Measurements from ENCODE around the gene SART1.
"Not testable (repeated sequence)": the region's sequence is repeated elsewhere in the genome, so short reads cannot be mapped to it uniquely, and the experiment has no call there.

Gene SART1

DNA sequence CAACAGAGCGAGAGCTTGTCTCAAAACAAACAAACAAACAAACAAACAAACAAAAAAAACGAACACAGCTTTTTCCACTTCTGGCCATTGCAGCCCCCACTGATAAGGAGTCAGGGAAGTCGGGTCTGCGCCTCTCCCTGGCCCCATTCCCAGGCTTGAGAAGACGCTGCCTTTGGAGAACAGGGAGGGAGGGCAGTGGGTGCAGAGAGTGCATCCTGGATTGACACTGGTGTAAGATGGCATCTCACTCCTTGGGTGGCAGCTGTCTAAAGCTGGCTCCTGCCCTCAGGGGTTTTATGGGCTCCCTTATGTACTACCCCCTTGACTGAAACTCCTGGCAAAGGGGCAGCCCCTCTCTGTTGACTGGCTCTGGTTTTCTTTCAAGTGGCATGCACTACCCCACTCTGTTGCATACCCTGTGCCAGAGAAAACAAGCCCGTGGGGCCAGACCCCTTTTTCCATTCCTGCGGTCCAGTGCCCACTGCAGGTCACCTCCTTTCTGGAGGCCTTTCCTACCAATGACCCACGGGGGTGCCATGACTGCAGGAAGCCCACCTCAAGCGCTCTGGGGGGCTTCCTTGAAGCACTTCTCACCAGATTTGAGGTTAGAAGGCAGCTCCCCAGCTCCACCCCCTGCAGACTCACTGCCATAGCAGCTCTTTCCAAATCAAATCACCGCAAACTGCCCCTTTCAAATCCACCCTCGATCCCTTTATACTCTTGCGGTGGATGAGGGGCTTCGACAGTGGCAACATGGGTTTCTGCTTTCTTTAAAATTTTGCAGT, 29.6 kb upstream of the SART1 start:
- DNase-seq (ENCODE audit: low spot score): no peak

DNA sequence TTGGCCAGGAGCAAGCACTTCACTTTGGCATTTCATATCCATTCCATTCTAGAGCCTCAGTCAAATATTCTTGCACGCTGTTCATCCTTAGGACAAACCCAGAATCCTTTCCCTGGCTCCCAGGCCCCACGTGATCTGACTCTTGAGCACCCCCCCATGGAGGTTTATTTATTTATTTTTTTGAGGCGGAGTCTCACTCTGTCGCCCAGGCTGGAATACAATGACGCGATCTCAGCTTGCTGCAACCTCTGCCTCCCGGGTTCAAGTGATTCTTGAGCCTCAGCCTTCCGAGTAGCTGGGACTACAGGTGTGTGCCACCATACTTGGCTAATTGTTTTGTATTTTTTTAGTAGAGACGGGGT, 29.0 kb upstream of the SART1 start:
- DNase-seq (ENCODE audit: low spot score): no peak

DNA sequence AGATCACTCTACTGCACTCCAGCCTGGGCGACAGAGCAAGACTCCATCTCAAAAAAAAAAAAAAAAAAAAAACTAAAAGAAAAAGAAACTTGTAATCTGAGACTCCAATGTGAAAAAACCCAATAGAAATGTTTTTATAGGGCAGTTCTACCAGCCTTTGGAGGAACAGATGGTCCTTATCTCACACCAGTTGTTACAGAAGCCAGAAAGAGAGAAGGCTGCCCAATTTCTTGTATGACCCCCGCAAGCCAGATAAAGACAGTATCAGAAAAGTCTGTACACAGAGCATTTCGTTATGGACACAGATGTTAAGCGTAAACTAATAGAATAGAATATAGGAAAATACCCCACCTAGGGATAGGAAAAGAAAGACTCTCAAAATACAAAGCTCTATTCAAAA, 27.5 kb upstream of the SART1 start:
- DNase-seq (ENCODE audit: low spot score): no peak

DNA sequence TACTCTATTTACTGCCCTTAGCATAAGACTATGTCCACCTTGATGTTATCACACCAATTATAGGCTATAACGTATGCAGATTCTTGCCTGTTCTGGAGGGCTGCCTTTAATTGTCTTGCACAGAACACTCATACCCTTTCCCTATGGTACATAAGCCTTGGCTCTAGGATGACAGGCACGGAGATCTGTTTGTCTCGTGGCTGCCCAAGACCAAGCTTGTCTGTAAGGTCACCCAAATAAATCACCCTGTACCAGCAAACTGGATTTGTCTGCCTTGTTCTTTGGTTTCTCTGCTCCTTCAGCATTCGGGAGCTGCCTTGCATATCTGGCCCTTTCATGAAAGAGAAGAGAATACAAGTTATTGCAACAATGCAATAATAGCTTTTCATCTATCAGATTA, 23.8 kb upstream of the SART1 start:
- DNase-seq (ENCODE audit: low spot score): no peak

DNA sequence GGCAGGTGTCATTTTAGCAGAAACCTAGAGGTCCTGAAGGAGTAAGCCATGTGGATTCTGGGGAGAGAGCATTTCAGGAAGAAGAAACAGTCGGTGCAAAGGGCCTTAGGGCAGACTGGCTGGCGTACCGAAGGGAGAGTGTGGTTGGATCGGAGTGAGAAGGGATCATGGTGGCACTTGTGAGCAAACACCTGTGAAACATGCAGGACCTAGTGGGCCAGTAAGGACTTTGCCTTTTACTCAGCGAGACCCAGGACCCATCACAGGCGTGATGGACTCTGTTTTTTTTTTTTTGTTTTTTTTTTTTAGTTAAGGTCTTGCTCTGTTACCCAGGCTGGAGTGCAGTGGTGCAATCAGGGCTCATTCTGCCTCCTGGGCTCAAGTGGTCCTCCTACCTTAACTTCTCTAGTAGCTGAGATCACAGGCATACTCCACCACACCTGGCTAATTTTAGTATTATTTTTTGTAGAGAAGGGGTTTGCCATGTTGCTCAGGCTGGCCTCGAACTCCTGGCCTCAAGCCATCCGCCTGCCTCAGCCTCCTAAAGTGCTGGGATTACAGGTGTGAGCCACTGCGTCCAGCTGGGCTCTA, 19.7 kb upstream of the SART1 start:
- DNase-seq (ENCODE audit: low spot score): no peak

DNA sequence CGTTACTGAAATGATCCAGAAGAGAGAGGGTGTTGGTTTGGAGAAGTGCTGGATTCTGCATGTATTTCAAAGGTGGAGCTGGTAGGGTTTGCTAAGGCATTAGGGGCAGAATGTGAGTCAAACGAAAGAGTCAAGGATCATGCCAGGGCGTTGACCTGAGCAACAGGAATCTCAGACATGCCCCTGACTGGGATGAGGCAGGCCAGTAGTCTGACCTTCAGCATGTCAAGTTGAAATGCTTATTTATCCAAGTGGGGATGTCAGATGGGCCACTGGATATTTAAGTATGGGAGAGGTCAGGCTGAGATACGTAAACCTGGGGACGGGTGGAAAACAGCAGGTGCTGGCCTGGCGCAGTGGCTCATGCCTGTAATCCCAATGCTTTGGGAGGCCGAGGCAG, 19.0 kb upstream of the SART1 start:
- DNase-seq (ENCODE audit: low spot score): no peak

DNA sequence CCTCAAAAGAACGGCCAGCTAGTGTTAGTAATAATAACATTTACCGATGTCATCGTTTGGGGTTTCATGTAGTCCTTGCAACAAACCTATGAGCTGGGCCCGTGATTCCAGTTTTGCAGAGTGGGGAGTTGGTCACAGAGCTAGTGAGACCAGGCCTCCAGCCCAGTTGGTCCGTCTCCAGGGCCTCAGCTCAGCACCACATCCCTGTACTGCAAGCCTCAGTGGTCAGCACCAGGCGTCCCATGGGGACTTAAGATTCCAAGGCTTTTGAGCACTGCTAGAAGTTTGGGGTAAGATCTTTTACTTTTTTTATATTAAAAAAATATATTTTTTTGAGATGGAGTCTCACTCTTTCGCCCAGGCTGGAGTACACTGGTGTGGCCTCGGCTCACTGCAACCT, 17.3 kb upstream of the SART1 start:
- no peak for DNase-seq (ENCODE audit: low spot score)

DNA sequence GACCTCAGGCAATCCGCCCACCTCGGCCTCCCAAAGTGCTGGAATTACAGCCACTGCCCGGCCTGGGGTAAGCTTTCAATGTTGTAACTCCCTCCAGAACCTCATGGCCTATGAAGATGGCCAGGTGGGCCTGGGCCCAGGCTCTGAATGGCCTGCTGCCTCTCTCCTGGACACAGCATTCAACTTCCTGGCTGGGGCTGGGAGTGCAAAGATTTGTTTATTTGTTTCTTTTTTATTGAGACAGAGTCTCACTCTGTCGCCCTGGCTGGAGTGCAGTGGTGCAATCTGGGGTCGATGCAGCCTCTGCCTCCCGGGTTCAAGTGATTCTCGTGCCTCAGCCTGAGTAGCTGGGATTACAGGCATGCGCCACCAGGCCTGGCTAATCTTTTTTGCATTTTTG, 16.8 kb upstream of the SART1 start:
- no peak for DNase-seq (ENCODE audit: low spot score)

DNA sequence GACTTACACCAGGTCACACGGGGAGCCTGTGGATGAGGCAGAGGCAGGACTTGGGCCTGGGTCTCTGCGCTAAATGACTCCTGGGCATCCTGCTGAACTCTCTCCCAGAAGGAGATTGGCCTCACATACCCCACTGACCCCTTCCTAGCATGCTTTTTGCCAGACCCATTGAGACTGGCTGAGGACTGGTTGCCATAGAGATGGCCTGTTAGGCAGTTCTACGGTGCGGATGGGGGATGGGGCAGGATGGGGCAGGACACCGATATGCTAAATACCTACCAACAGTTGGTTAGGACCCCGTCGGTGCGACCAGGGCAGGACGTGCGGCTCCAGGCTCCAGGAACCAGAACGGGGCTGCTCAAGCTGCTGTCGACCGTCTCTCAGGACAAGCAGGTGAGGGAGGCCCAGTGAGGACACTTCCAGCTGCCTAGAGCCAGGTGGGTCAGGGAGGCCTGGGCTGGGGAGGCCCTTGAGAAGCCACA, 16.1 kb upstream of the SART1 start, which contains the start of gene TSGA10IP:
Gene TSGA10IP, plus strand, starts transcription at position 51 of the 482 bp plus-strand sequence. Its CDS starts 196 bp downstream, at position 247.
- DNase-seq (ENCODE audit: low spot score): no peak

DNA sequence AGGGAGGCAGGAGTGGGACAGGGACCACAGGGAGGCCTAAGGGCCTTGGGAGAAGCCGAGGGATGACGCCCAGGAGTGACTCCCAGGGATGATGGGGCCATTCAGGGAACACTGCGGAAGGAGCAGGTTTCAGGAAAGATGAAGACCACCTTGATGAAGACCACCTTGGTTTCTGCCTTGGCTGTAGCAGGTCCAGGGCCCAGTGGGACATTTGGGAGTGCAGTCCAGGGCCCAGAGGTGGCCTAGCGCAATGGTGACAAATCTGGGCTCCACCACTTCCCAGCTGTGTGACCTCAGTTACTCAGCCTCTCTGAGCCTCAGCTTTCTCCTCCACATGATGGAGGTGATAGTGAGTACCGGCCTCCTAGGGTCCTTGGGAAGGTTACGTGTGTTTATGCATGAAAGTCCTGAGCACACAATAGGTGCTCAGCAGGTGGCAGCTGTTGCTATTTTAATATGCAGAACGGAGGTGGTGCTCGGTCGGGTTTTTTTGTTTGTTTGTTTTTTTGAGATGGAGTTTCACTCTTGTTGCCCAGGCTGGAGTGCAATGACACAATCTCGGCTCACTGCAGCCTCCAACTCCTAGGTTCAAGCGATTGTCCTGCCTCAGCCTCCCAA, 15.5 kb upstream of the SART1 start:
- no peak for DNase-seq (ENCODE audit: low spot score)

DNA sequence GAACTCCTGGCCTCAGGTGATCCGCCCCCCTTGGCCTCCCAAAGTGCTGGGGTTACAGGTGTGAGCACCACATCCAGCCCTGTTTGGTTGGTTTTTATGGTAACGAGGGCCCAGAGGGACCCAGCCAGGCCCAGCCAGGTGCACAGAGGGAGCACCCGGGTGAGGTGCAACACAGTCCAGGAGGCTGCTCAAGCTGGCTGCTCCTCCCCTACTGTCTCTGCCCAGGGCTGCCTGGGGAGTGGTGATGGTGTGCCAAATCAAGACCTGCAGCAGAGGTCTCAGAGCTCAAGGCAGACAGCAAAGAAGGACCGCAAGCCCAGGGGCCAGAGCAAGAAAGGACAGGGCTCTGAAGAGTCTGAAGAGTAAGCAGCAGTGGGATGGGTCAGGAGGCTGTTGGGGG, 14.9 kb upstream of the SART1 start:
- no peak for DNase-seq (ENCODE audit: low spot score)

DNA sequence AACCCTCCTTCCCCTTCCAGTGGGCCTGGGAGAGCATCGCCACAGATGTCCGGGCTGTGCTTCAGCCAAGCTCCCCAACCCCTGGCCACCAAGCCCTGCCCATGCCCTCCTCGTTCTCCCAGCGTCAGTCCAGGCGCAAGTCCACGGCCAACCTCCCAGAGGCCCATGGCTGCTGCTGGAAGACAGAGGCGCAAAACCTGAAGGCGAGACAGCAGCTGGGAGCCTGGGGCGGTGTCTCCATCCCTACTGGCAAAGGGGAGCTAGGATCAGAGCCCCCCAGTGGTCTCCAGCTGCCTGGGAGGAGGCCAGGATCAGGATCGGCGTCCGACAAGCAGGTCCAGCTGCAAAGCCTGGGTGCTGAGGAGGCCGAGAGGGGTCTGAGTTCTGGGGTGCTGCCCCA, 14.4 kb upstream of the SART1 start:
- no peak for DNase-seq (ENCODE audit: low spot score)

DNA sequence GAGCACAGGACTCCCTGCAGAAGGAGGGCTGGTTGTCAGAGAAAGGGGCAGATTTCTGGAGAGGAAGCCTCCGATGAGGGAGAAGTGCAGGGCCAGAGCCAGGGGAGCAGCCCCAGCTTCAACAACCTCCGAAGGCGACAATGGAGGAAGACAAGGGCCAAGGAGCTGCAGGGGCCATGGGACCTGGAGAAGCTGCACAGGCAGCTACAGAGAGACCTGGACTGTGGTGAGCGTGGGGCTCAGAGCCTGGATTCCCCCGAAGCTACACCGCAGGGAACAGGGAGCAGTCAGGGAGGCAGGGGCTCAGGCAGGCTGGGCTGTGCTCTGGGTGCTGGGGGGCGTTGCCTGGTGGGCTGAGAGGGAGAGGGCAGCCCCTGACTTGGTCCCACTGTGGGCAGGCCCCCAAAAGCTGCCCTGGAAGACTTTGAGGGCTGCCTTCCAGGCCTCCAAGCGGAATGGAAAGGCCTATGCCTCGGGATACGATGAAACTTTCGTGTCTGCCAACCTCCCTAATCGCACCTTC, 13.9 kb upstream of the SART1 start:
- no peak for DNase-seq (ENCODE audit: low spot score)

DNA sequence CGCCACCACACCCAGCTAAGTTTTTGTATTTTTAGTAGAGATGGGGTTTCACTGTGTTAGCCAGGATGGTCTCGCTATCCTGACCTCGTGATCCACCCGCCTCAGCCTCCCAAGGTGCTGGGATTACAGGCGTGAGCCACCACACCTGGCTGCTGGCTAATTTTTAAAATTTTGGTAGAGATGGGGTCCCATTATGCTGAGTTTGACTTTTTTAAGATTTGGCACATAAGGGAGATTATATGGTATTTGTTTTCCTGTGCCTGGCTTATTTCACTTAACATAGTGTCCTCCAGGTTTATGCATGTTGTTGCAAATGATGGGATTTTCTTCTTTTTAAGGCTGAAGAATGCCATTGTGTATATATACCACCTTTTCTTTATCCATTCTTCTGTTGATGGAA, 10.8 kb upstream of the SART1 start:
- DNase-seq (ENCODE audit: low spot score): not testable (repeated sequence)

DNA sequence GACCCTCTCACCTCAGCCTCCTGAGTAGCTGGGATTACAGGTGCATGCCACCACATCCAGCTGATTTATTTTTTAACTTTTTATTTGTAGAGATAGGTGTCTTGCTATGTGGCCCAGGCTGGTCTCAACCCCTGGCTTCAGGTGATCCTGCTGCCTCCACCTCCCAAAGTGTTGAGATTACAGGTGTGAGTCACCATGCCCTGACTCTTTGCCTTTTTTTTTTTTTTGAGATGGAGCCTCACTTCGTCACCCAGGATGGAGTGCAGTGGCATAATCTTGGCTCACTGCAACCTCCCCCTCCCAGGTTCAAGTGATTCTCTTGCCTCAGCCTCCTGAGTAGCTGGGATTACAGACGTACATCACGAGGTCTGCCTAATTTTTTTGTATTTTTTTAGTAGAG, 9.9 kb upstream of the SART1 start:
- not testable (repeated sequence) for DNase-seq (ENCODE audit: low spot score)

DNA sequence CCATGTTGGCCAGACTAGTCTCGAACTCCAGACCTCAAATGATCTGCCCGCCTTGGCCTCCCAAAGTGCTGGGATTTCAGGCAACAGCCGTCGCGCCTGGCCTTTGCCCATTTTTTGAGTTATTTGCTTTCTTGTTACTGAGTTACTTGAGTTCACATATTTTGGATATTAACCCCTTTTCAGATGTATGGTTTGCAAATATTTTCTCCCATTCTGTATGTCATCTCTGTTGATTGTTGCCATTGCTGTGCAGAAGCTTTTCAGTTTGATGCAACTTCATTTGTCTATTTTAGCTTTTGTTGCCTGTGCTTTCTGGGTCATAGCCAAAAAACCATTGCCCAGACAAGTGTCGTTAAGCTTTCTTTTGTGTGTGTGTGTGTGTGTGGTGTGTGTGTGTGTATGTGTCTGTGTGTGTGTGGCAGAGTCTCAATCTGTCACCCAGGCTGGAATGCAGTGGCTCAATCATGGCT, 9.4 kb upstream of the SART1 start:
- no peak for DNase-seq (ENCODE audit: low spot score)

DNA sequence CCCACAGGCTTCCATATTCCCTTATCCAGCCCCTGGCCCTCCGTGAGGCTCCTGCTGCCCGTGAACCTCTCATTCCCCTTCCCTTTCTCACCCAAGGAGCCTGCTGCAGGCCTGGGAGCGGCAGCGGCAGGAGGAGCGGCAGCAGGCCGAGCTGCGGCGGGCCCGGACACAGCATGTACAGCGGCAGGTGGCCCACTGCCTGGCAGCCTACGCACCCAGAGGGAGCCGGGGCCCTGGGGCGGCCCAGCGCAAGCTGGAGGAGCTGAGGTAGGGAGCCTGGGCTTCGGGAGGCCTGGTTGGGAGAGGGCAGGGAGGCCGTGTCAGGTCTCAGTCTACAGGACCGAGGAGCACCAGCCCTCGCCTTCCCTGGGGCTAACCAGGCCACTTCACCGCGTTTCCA, 8.1 kb upstream of the SART1 start:
- DNase-seq (ENCODE audit: low spot score): no peak

DNA sequence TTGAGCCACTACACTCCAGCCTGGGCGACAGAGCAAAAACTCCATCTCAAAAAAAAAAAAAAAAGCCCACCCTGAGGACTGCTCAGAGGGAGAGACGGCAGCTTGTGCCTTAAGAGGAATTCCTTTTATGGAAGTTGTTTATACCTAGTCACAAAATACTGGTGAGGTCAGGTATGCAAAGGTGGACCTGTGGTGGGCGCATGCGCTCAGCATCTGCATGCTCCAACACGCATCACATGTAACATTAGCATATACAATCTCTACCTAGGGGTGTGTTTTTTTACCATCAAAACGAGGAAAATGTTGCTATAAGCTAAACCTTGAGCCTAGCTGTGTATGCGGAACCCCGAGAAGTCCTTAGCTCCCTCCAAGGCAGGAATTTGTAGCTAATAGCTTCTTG, 6.8 kb upstream of the SART1 start:
- DNase-seq (ENCODE audit: low spot score): no peak

DNA sequence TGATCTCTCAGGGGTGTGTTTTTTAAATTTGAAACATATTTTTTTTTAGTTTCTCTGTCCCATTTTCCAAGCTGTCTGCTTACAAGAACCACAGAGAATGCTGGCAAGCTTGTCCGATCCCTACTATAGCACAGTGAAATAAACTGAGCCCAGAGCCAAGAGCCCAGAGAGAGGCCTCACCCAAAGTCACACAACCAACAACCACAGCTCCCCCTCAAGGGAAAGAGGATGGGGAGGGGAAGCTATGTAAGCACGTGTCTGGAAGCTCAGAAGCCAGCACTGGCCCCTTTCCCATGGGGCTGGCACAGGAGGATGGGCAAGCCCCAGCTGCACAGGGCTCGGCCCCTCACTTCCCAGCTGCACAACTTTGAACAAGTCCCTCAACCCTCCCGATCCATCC, 3.2 kb upstream of the SART1 start:
- DNase-seq (ENCODE audit: low spot score): no peak

DNA sequence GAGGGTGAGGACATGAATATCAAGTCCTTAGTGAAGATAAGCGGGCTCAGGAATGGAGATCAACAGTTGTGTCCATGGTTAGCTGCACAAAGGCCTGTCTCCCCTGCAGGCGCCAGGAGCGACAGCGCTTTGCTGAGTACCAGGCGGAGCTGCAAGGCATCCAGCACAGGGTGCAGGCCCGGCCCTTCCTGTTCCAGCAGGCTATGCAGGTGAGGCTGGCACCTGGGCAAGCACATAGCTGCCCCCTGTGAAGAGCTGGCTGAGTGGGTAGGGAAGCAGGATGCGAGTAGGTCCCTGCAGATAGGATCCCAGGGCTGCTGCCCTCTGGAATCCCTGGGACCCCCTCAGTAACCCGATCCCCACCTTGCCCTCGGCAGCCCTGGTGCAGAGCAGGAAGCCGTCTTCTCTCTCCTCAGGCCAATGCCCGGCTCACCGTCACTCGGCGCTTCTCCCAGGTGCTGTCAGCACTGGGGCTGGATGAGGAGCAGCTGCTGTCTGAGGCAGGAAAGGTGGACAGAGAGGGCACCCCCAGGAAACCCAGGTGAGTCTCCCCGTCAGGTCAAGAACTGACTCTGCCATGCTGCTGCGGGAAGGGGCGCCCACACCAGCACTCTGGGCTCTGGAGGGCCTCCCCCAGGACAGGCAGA, 2.6 kb upstream of the SART1 start:
- DNase-seq (ENCODE audit: low spot score): no peak

DNA sequence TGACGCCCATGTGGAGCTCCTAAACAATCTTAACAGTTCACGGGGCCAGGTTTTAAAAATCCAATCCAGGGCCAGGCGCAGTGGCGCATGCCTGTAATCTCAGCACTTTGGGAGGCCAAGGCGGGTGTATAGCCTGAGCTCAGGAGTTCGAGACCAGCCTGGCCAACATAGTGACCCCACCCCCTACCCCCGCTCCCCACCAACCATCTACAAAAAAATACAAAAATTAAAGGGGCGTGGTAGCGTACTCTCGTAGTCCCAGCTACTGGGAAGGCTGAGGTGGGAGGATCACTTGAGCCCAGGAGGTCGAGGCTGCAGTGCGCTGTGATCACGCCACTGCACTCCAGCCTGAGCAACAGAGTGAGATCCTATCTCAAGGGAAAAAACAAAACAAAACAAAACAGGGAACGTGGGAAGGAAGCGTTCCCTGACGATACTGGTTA, 689 bp upstream of the SART1 start:
- DNase-seq (ENCODE audit: low spot score): no peak

DNA sequence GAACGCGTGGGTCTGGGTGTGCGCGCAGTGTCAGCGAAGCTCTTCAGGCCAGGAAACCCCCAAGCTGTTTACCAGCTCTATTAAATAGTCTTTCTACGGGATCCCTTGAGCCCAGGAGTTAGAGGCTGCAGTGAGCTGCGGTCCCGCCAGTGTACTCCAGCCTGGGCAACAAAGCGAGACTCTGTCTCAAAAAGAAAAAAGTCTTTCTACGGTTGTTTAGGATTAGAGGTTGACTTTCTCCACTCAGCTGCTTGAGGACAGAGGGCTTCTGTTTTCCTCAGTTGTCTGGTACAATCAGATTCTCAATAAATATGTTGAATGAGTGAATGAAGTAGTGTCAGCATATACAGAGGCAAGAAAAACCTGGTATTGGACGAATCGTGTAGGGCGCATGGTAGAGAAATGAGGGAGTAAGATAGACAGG, 619 bp downstream of the SART1 start:
- no peak for DNase-seq (ENCODE audit: low spot score)

Measured in LoVo (cell line).